H1 (cell line): ENCODE data around the gene AGPS. TPM values are rescaled to one million over a fixed set of nuclear protein-coding genes. Genes with fewer than 3 reads are reported as not detected.

Experiments used
- GABPA ChIP-seq: IDR thresholded peaks from 2 replicates; pipeline ENCODE4 v1.6.1; 2011; ENCODE audit warnings: mild to moderate bottlenecking, low read length, moderate library complexity, borderline replicate concordance; ENCODE audit not compliant: insufficient read depth
- SP2 ChIP-seq: IDR thresholded peaks from 2 replicates; pipeline ENCODE4 v1.6.1; 2012; ENCODE audit warnings: mild to moderate bottlenecking, low read length, inconsistent platforms
- TEAD4 ChIP-seq: IDR thresholded peaks from 2 replicates; pipeline ENCODE4 v1.6.1; 2012; ENCODE audit warnings: low read depth, low read length, inconsistent platforms, mixed read lengths
- polyA plus RNA-seq, 7 experiments: library from polyadenylated mRNA; depleted of rRNA in 3 of 7; stranded (reverse) in 5 of 7; unstranded in 2 of 7; fragments of >200 nt in 5 of 7; fragments of 200-250 nt in 2 of 7; gene quantifications; 1 replicate in 5 of 7; 2 replicates in 1 of 7; 4 replicates in 1 of 7; pipeline versions ENCODE4 v1.2.1 to v1.2.3, GENCODE V29; 2011 to 2013; ENCODE audit warnings: missing spikeins in 2 of 7, mixed read lengths in 2 of 7
- total RNA-seq: library from RNA; stranded (reverse); fragmentation: NEBNext Ultra II Directional; extraction: Animal tissue kit (Norgen Biotek cat#: 25700); gene quantifications from 2 replicates; pipeline ENCODE4 v1.2.1, GENCODE V29; 2021
- TF ChIP-seq, protein P1 (sequence below), 3 experiments: IDR thresholded peaks; 1 replicate in 2 of 3; 2 replicates in 1 of 3; pipeline versions ENCODE4 v1.5.1 to v1.6.1; 2011; ENCODE audit warnings: low read length in 3 of 3, mild to moderate bottlenecking in 3 of 3, inconsistent platforms in 2 of 3, low read depth in 1 of 3, moderate library complexity in 1 of 3; ENCODE audit not compliant: insufficient read depth in 1 of 3; ENCODE audit errors: control extremely low read depth in 1 of 3

Gene AGPS
- total and polyA plus RNA-seq, 2 of the 8 experiments (the other 6 are each of a cell fraction or from before 2014, with no cell fraction given) = 7.3 to 57.8 TPM

DNA sequence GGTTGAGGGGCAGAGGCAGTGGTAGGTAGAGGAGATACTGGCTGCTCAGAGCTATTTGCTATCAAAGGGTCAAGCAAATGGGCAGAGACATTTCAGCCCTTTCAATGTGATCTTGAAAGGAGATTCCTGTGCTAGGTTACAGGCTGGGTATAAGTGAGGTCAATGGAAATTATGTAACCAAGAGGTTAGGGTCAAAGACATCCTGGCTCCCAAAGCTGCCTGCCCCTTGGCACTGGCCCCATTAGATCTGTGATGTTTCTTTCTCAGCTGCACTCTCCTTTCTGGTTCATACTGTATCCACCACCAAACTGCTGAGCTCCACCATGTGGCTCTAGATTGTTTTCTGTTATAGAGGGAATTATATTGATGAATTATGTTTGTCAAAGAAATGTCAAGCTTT is 200.4 kb downstream of the AGPS start (continued):
- TF ChIP-seq GABPA = no peak
- TF ChIP-seq SP2 = no peak
- TF ChIP-seq, protein P1, sequence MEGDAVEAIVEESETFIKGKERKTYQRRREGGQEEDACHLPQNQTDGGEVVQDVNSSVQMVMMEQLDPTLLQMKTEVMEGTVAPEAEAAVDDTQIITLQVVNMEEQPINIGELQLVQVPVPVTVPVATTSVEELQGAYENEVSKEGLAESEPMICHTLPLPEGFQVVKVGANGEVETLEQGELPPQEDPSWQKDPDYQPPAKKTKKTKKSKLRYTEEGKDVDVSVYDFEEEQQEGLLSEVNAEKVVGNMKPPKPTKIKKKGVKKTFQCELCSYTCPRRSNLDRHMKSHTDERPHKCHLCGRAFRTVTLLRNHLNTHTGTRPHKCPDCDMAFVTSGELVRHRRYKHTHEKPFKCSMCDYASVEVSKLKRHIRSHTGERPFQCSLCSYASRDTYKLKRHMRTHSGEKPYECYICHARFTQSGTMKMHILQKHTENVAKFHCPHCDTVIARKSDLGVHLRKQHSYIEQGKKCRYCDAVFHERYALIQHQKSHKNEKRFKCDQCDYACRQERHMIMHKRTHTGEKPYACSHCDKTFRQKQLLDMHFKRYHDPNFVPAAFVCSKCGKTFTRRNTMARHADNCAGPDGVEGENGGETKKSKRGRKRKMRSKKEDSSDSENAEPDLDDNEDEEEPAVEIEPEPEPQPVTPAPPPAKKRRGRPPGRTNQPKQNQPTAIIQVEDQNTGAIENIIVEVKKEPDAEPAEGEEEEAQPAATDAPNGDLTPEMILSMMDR (IDR thresholded peaks at IDR 0.05; ENCODE audit: control extremely low read depth in 1 of 3, insufficient read depth in 1 of 3, low read depth in 1 of 3, low read length in 3 of 3) = no peak
- no peak for TF ChIP-seq TEAD4
- TF ChIP-seq, all 59 proteins: peak for 0
